Subcutaneous abdominal adipose tissue (tissue), 5 donors: ENCODE measurements around the gene ADARB2.

Source experiments
- H3K27ac ChIP-seq: one replicate; pipeline ENCODE4 v1.7.0; 2013; ENCODE audit warnings: low read depth, mild to moderate bottlenecking, inconsistent platforms, low read length, moderate library complexity
- H3K27me3 ChIP-seq, 5 donors: one replicate each; pipeline ENCODE4 v1.7.0; 2013; ENCODE audit warnings: low read length in 5 of 5, inconsistent platforms in 1 of 5; ENCODE audit not compliant: control insufficient read depth in 5 of 5, insufficient read depth in 4 of 5
- H3K36me3 ChIP-seq, 5 donors: one replicate each; pipeline ENCODE4 v1.7.0; 2013; ENCODE audit warnings: low read length in 5 of 5; ENCODE audit not compliant: control insufficient read depth in 5 of 5, insufficient read depth in 5 of 5
- H3K4me1 ChIP-seq, 5 donors: one replicate each; pipeline ENCODE4 v1.7.0; 2013; ENCODE audit warnings: low read length in 5 of 5, mild to moderate bottlenecking in 3 of 5, moderate library complexity in 1 of 5; ENCODE audit not compliant: control insufficient read depth in 5 of 5, insufficient read depth in 5 of 5
- H3K4me3 ChIP-seq, 5 donors: one replicate each; pipeline ENCODE4 v1.7.0; 2013; ENCODE audit warnings: low read length in 5 of 5, low read depth in 1 of 5
- H3K9ac ChIP-seq, 5 donors: one replicate each; pipeline ENCODE4 v1.7.0; 2013; ENCODE audit warnings: low read length in 5 of 5, mild to moderate bottlenecking in 4 of 5, moderate library complexity in 3 of 5
- H3K9me3 ChIP-seq, 5 donors: one replicate each; pipeline ENCODE4 v1.7.0; 2013; ENCODE audit warnings: low read length in 5 of 5; ENCODE audit not compliant: control insufficient read depth in 5 of 5
- donor health status: healthy.
- donor health status: healthy.
- donor health status: healthy.
- donor health status: healthy.
- donor health status: healthy.

Gene ADARB2

DNA sequence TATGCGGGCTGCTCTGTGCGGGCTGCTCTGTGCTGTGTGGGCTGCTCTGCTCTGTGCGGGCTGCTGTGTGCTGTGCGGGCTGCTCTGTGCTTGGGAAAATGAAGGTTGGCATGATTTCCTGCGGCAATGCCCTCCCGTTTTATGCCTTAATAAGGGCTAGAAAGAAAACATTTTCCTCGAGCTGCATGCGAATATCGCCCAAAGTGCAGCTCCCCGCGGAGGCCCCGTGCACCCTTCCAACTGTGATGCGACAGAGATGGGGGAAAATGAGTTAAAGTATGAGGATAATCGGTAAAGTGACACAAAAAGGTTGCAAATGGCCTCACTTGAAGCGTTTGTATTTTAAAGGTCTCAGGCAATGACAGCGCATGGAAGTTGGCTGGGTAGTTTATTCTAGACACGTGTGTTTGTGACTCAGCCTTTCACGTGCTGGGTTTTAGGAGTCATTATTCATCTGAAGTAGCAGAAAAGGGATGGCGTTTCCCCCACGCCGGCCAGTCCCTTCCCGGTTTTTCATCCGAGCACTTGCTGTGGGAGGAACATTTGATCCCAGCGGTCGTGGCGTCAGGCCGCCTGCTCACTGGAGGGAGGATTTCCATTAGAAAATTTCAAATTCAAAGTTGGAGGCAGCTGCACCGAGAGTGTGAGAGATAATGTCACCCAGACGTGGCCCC lies 220.7 kb downstream of the ADARB2 start:
- H3K4me1 ChIP-seq: no peaks in the 10 kb centered on the region
- H3K4me3 ChIP-seq: no peak overlapping the region
- peaks cover 0 to 6% (median 2%) of the 10 kb centered on the region in 5 donors for H3K27me3 ChIP-seq
- H3K36me3 ChIP-seq: no peaks in the 10 kb centered on the region
- peaks cover 0 to 6% (median 0%) of the 10 kb centered on the region in 5 donors for H3K9me3 ChIP-seq
- H3K9ac ChIP-seq: no peak overlapping the region
- H3K27ac ChIP-seq: no peak overlapping the region

DNA sequence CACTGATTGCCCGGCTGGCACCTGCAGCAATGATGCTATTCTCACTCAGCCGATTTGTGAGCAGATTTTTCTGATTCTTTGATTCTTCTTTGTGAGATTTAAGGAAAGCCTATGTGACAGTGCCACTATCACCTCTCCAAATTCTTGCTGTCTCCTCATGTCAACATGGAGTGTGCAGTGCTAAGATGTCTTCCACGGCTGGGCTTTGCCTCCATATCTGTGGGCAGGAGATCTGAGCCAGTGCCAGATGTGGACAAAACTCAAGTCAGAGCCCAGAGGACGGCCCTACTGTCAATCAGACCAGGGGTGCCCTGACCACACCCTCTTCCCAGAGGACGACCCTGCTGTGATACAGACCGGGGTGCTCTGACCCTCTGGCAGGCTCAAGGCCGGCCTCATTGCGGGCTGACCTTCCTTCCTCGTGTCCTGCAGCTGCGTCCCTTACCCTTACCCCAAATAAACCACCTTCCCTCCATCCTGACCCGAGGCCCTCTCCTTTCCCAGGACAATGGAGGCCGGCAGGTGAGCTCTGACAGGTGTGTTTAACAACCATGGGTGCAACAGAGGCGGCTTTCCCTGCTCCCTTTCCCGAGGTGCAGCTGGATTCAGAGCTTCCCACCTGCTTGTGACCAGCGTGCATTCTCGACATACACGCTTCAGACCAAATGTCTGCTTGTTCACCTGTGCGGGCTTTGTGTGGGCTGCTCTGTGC lies 221.4 kb downstream of the ADARB2 start:
- Histone ChIP-seq H3K36me3 (no peaks in the 10 kb centered on the region), H3K27ac (no peak overlapping the region)

DNA sequence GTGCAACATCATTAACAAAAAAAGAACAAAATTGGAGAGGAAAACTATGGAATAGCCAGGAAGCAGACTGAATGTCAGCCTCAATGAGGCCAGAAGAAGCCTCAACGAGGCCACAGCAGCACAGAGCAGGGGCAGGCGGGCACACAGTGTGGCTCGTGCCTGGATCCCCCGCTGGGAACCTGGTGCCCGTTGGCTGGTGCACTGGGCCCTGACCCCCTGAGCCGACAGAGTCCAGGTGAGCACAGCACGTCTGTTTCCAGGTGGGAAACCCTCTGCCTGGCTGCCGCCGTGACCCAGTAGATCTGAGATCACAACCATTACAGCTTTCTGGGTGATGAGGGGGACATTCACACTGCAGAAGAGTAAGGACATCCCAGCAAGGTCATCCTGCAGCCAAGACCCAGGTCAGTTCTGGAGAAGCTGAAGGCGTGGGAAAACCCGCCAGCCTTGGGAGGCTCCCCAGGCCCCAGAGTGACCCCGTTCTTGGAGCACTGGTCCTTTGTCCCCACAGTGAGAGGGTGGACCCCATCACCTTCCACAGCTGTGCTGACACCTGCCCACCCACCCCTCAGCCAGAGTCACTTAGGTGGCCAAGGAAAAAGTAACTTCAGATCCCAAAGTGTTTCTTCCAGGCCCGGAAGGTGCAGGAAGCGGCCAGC lies 222.1 kb downstream of the ADARB2 start:
- H3K27ac ChIP-seq: no peak overlapping the region
- no peaks in the 10 kb centered on the region for H3K36me3 ChIP-seq
- peaks cover 0 to 6% (median 2%) of the 10 kb centered on the region in 5 donors for H3K27me3 ChIP-seq
- peaks cover 0 to 7% (median 0%) of the 10 kb centered on the region in 5 donors for H3K9me3 ChIP-seq
- H3K4me1 ChIP-seq: no peaks in the 10 kb centered on the region
- H3K9ac ChIP-seq: no peak overlapping the region
- H3K4me3 ChIP-seq: no peak overlapping the region

More for the DNA sequence above, 221.4 kb downstream of the ADARB2 start:
- Histone ChIP-seq H3K4me1 (no peaks in the 10 kb centered on the region), H3K27me3 (peaks cover 0 to 6% (median 2%) of the 10 kb centered on the region in 5 donors), H3K4me3 (no peak overlapping the region), H3K9ac (no peak overlapping the region), H3K9me3 (peaks cover 0 to 7% (median 0%) of the 10 kb centered on the region in 5 donors)

DNA sequence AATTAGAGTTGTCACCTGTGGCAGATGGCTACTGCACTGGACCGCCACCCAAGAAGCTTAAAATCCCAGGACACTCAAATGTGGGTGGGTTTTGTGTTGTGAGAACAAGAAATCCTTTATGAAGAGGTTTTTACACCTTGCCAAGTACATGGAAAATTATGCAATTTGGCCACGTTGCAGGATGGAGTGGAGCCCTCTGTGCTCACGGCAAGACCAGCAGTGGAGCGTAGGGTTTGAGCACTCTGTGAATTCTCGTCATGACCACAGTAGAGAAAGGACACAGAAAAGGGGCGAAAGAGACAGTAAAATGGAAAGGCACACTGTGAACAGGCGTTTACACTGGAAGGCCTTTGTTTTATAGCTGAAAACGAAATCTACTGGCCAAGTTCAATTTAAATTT lies 222.6 kb downstream of the ADARB2 start:
- Histone ChIP-seq H3K4me1 (no peaks in the 10 kb centered on the region), H3K4me3 (no peak overlapping the region), H3K9me3 (peaks cover 0 to 7% (median 0%) of the 10 kb centered on the region in 5 donors), H3K27me3 (peaks cover 0 to 6% (median 2%) of the 10 kb centered on the region in 5 donors), H3K27ac (no peak overlapping the region), H3K9ac (no peak overlapping the region), H3K36me3 (no peaks in the 10 kb centered on the region)

DNA sequence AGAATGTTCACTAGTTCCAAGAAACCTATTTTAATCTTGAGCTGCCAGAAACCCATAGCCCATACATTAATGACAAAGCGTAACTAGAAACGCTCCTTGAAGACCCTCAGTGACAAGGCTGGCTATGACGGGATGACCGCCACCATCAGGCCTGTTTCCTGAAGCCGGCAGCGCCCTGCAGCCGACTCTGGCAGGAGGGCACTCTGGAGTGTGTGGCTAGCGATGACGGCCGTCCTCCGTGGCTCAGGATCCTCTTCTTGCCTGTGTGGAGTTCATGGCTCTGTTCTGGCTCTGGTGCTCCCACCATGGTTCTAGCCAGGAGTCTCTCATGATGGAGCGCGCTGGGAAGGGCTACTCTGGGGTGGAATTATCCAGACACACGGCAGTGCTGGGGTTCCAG lies 224.1 kb downstream of the ADARB2 start:
- Histone ChIP-seq H3K9me3 (peaks cover 0 to 7% (median 0%) of the 10 kb centered on the region in 5 donors), H3K4me1 (no peaks in the 10 kb centered on the region), H3K4me3 (no peak overlapping the region), H3K27me3 (peaks cover 0 to 6% (median 3%) of the 10 kb centered on the region in 5 donors), H3K27ac (no peak overlapping the region), H3K9ac (no peak overlapping the region), H3K36me3 (no peaks in the 10 kb centered on the region)

DNA sequence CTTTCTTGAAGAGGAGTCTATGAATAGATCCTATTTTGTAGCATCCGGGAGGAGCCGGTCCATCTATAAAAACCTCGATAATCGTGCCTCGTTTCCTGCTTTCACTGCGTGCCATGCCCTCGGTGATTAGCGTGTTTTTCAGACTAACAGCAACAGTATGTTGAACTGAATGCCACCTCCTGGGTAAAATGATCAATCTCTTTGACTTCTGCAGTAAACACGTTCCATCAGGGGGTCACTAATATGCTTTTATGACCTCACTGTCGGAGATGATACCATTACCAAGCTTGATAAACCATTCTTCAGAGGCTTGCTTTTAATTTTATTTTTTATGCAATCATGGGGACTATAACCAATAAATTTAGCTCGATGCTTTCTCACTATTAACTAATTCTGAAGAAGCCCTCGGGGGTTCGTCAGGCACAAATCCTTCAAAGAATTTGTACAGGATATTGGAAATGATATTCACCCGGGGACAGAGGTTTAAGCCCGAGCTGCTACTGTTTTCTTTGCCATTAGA lies 228.3 kb downstream of the ADARB2 start:
- H3K9me3 ChIP-seq: peaks cover 0 to 17% (median 0%) of the 10 kb centered on the region in 5 donors
- H3K27me3 ChIP-seq: peaks cover 0 to 11% (median 2%) of the 10 kb centered on the region in 5 donors
- H3K4me3 ChIP-seq: no peak overlapping the region
- H3K9ac ChIP-seq: no peak overlapping the region
- H3K36me3 ChIP-seq: no peaks in the 10 kb centered on the region
- H3K4me1 ChIP-seq: no peaks in the 10 kb centered on the region
- no peak overlapping the region for H3K27ac ChIP-seq

DNA sequence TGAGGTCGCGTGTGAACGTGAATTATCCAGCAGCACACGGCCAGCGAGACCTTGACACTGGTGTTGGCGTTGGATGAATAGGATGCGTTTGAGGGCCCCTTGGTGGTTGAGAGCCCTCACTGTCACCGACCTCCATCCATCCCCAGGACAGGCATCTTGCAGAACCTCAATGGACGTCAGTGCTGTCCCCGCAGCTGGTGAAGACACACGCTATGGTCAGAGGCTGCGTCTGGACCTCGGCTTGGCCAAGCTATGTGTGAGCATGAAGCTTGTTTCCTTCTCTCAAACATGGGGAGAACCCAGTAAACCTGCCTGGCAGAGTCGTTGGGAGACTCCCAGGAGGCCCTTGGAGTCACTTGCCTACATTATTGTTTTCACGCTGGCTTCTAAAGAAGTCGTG lies 229.2 kb downstream of the ADARB2 start:
- peaks cover 0 to 17% (median 7%) of the 10 kb centered on the region in 5 donors for H3K9me3 ChIP-seq

DNA sequence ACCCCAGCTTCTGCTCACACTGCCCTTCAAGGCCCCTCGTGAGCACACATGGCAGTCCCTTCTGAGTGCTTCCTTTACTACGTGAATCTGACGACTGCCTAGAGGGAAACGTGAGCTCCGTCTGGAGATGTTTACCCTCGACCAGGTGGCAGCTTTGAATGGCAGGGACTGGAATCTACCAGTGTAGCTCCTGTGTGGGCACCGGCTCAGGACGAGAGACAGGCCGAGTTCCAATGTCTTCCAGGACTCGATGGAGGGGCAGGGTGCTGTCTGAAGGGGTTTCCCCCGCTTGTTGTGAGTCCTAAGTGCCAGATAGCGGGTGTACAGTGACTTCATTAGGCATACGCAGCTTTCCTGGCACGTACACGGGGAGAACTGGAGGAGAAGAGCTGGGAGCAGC lies 229.9 kb downstream of the ADARB2 start:
- Histone ChIP-seq H3K9ac (no peak overlapping the region), H3K9me3 (peaks cover 0 to 17% (median 7%) of the 10 kb centered on the region in 5 donors), H3K36me3 (no peaks in the 10 kb centered on the region), H3K27me3 (peaks cover 0 to 8% (median 2%) of the 10 kb centered on the region in 5 donors), H3K27ac (no peak overlapping the region), H3K4me3 (no peak overlapping the region), H3K4me1 (no peaks in the 10 kb centered on the region)

More for the DNA sequence above, 229.2 kb downstream of the ADARB2 start:
- H3K4me3 ChIP-seq: no peak overlapping the region
- H3K27ac ChIP-seq: no peak overlapping the region
- peaks cover 0 to 11% (median 2%) of the 10 kb centered on the region in 5 donors for H3K27me3 ChIP-seq
- H3K36me3 ChIP-seq: no peaks in the 10 kb centered on the region
- no peaks in the 10 kb centered on the region for H3K4me1 ChIP-seq
- H3K9ac ChIP-seq: no peak overlapping the region

DNA sequence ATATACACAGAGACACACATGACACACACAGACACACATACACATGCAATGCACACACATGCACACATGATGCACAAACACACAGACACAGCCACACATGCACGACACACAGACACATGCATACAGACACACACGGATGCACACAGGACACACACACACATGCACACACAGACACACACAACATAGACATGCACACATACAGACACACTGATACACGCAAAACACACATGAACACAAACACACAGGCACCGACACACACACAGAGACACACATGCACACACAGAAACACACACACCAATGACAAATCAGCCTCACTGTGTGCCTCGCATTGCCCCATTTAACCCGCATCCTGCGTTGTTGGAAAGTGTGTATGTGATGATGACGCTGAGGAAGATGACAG lies 232.4 kb downstream of the ADARB2 start:
- peaks cover 0 to 8% (median 2%) of the 10 kb centered on the region in 5 donors for H3K27me3 ChIP-seq
- no peaks in the 10 kb centered on the region for H3K4me1 ChIP-seq
- no peak overlapping the region for H3K4me3 ChIP-seq
- no peak overlapping the region for H3K27ac ChIP-seq
- H3K36me3 ChIP-seq: no peaks in the 10 kb centered on the region
- peaks cover 0 to 14% (median 7%) of the 10 kb centered on the region in 5 donors for H3K9me3 ChIP-seq
- no peak overlapping the region for H3K9ac ChIP-seq
